Measurements from ENCODE around the gene SYT1. TPM values are rescaled to one million over a fixed set of nuclear protein-coding genes. Genes with fewer than 3 reads are reported as not detected.

Gene SYT1
- total RNA-seq, 1 experiment from 2014 or later, result 15.8 TPM

DNA sequence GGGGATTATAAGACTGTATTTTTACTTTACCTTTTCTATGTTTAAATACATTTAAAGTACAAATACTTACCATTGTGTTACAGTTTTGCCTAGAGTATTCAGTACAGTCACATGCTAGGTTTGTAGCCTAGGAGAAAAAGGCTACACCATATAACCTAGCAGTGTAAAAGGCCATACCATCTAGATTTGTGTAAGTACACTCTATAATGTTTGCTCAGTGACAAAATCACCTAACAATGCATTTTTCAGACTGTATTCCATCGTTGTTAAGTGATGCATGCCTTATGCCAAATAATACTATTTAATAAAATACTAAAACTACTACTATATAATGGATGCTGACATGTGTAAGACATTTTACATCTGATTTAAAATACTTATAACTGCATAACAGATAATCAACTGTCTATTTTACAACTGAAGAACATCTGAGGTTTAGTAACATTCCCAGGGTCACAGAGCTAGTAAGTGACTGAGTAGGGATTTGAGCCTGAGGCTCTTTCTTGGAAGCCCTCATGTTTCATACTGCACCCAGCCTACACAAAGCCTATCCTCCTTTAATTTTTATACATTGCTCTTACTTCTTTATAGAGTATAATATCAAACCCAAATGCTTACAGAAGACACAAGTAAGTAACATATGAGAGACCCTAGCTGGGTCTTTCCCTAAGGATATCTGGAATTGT lies 296.8 kb downstream of the SYT1 start:
- WGBS (ENCODE audit: extremely low coverage, insufficient read length, low lambda C conversion rate), result no CpG with 5 or more reads among the region's 1 CpG
- no peaks in the 10 kb centered on the region for H3K36me3 Mint-ChIP-seq (ENCODE audit: insufficient read depth in 1 of 3, low read depth in 3 of 3)

More for the DNA sequence above, 296.8 kb downstream of the SYT1 start:
- H4K20me1 ChIP-seq (ENCODE audit: control insufficient read depth, insufficient read depth, insufficient read length), result no peaks in the 10 kb centered on the region
- H3K4me2 ChIP-seq (ENCODE audit: insufficient read depth, insufficient read length, low read length), result no peak overlapping the region
- H3K4ac ChIP-seq (ENCODE audit: low read depth, low read length), result no peak overlapping the region
- Mint-ChIP-seq H3K27me3 (ENCODE audit: low read depth) (no peaks in the 10 kb centered on the region), H3K27ac (no peak overlapping the region), H3K9me3 (no peaks in the 10 kb centered on the region), H3K4me3 (no peak overlapping the region), H3K4me1 (no peaks in the 10 kb centered on the region)
- H2BK5ac ChIP-seq (ENCODE audit: insufficient read length, low read length), result no peak overlapping the region
- H3K18ac ChIP-seq (ENCODE audit: insufficient read length, low read depth, low read length), result no peak overlapping the region
- H3K27ac ChIP-seq (ENCODE audit: insufficient read length, low read depth, low read length), result no peak overlapping the region
- H3K9me3 ChIP-seq (ENCODE audit: control insufficient read depth, low read depth, low read length), result no peaks in the 10 kb centered on the region
- no peak overlapping the region for H3K9ac ChIP-seq (ENCODE audit: extremely low read depth, insufficient read length, low read length)
- H3K56ac ChIP-seq (ENCODE audit: insufficient read length, low read depth, low read length), result no peak overlapping the region
- H2BK120ac ChIP-seq (ENCODE audit: low read depth, low read length, poor library complexity, severe bottlenecking), result no peak overlapping the region
- H3K4me1 ChIP-seq (ENCODE audit: insufficient read depth, low read length), result no peaks in the 10 kb centered on the region
- H3K79me2 ChIP-seq (ENCODE audit: insufficient read depth, low read length), result no peaks in the 10 kb centered on the region
- H2BK12ac ChIP-seq (ENCODE audit: insufficient read length, low read depth, low read length), result no peak overlapping the region
- no peaks in the 10 kb centered on the region for H3K79me1 ChIP-seq (ENCODE audit: insufficient read depth, low read depth, low read length, poor library complexity, severe bottlenecking)
- no peak overlapping the region for H2AFZ ChIP-seq (ENCODE audit: low read length)
- DNase-seq, result no peak
- no peaks in the 10 kb centered on the region for H3K27me3 ChIP-seq (ENCODE audit: insufficient read depth, low read length)
- H4K8ac ChIP-seq (replicated peaks; ENCODE audit: insufficient read length, low read depth, low read length), result no peak overlapping the region
- no peak overlapping the region for H2BK15ac ChIP-seq (ENCODE audit: low read depth, low read length)
- no peak overlapping the region for H3K23ac ChIP-seq (ENCODE audit: insufficient read length, low read depth, low read length)
- no peak overlapping the region for H3T11ph ChIP-seq (ENCODE audit: low read length)
- no peak overlapping the region for H2AK5ac ChIP-seq (ENCODE audit: insufficient read length, low read length)
- no peak overlapping the region for H4K91ac ChIP-seq (ENCODE audit: insufficient read length, low read depth, low read length)
- no peak overlapping the region for H2BK20ac ChIP-seq (ENCODE audit: low read depth, low read length, poor library complexity, severe bottlenecking)
- H3K23me2 ChIP-seq (ENCODE audit: insufficient read length, low read depth, low read length, poor library complexity, severe bottlenecking), result no peaks in the 10 kb centered on the region
- TF ChIP-seq, protein P1, sequence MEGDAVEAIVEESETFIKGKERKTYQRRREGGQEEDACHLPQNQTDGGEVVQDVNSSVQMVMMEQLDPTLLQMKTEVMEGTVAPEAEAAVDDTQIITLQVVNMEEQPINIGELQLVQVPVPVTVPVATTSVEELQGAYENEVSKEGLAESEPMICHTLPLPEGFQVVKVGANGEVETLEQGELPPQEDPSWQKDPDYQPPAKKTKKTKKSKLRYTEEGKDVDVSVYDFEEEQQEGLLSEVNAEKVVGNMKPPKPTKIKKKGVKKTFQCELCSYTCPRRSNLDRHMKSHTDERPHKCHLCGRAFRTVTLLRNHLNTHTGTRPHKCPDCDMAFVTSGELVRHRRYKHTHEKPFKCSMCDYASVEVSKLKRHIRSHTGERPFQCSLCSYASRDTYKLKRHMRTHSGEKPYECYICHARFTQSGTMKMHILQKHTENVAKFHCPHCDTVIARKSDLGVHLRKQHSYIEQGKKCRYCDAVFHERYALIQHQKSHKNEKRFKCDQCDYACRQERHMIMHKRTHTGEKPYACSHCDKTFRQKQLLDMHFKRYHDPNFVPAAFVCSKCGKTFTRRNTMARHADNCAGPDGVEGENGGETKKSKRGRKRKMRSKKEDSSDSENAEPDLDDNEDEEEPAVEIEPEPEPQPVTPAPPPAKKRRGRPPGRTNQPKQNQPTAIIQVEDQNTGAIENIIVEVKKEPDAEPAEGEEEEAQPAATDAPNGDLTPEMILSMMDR (conservative IDR thresholded peaks at IDR 0.05), result no peak
- H4K5ac ChIP-seq (ENCODE audit: insufficient read length, low read depth, low read length), result no peak overlapping the region
- H3K14ac ChIP-seq (ENCODE audit: insufficient read depth, low read length), result no peak overlapping the region

Measured in H9 (cell line).